Stimulated activated CD8-positive, alpha-beta memory T cell treated with anti-CD3 and anti-CD28 coated beads, Interleukin-7, amount 100 ng/mL, for 1 hour (primary cell): ENCODE results near the gene MICAL3.
"Not testable (repeated sequence)": the region's sequence is repeated elsewhere in the genome, so short reads cannot be mapped to it uniquely, and the experiment has no call there.

Experiments used
- DNase-seq, 2 donors: peaks; one replicate each; pipeline ENCODE4 v3.0.0-alpha.2; 2020; ENCODE audit warnings: low read depth in 2 of 2

Gene MICAL3

GRCh38 chr22:17891481-17892167 is 132.7 kb downstream of the MICAL3 start:
- no peak for DNase-seq

GRCh38 chr22:17890892-17891291 is 133.5 kb downstream of the MICAL3 start:
- DNase-seq = no peak

- no peak for DNase-seq
Measured at GRCh38 chr22:17890245-17890671, 134.1 kb downstream of the MICAL3 start.

- no peak for DNase-seq
Measured at GRCh38 chr22:17888855-17889254, 135.5 kb downstream of the MICAL3 start.

- no peak for DNase-seq
Measured at GRCh38 chr22:17888439-17888838, 135.9 kb downstream of the MICAL3 start.

DNA sequence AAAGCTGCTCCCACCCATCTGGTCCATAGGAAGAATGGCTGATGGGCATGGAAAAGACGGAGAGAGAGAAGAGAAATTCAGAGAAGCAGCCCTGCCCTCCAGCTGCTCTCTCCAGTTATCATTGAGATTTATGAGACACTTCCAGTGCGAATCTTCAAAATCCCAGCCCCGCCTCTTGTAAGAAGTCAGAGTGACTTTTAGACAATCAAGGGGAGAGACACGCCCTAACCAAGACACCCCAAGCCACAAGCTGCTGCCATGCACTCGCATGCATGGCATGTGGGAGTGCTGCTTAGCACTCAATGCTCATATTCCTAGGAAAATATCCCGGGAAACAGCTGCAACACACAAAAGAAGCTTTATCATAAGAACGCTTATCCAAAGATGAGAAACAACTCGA is 139.5 kb downstream of the MICAL3 start:
- no peak for DNase-seq

- DNase-seq = no peak
Measured at GRCh38 chr22:17884084-17884483, 140.3 kb downstream of the MICAL3 start.

DNA sequence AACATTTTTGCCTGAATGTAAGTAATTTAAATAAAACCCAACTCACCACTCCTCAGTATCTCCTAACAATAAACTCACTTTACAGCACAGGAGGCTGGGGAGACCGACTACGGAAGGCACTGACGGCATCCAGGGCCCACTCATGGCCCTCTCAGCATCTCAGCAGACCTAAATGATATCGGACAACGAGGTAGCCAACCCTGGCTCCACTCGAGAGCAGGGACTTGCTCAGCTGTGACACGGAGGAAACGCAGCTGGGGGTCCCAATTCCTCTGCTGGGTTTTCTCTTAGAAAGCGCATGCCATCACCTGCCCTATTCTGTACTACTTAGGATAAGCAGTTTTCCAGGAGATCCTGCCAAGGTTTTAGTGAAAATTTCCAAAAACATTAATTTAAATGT is 141.0 kb downstream of the MICAL3 start:
- DNase-seq = no peak

- DNase-seq = no peak
Measured at GRCh38 chr22:17882727-17883126, 141.6 kb downstream of the MICAL3 start.

DNA sequence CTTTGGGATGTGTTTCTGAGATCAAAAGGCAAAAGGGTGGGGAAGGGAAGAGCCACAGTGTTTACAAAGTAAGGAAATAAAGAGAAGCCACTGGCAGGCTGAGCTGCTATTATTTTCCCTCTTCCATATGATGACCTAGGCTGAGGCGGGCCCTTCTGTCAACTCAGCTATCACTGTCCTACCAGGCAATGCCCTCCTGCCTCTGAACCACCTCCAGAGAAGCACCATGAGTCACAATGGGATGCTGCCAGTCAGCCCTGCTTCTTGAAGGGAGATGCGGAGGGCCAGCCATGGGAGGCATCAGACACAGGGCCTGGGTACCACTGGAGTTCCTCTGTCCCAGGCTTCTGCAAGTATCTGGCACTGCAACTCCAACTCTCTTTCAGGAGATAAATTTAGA is 142.2 kb downstream of the MICAL3 start:
- DNase-seq = no peak

GRCh38 chr22:17881366-17881765 is 143.0 kb downstream of the MICAL3 start:
- DNase-seq = no peak

- DNase-seq = no peak
Measured at GRCh38 chr22:17880468-17880867, 143.9 kb downstream of the MICAL3 start.

GRCh38 chr22:17880020-17880419 is 144.3 kb downstream of the MICAL3 start:
- DNase-seq = no peak

DNA sequence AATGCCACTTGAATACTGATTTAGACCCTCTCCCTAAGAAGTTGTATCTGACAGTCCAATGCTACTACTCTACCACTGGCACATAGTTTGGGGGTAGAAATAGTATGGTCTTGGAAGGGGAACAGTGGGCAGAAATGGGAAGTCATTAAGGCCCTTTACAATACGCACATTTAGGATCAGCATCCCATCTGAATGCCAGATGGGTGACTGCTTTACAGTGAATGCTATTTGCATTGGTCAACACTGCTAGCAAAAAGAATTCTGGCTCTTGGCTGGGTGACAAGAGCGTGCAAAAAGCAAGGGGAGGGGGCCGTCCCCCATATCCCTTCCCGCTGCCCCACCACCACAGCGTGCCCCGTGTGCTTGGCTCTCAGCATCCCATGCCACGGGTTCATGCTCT is 145.4 kb downstream of the MICAL3 start:
- no peak for DNase-seq

DNA sequence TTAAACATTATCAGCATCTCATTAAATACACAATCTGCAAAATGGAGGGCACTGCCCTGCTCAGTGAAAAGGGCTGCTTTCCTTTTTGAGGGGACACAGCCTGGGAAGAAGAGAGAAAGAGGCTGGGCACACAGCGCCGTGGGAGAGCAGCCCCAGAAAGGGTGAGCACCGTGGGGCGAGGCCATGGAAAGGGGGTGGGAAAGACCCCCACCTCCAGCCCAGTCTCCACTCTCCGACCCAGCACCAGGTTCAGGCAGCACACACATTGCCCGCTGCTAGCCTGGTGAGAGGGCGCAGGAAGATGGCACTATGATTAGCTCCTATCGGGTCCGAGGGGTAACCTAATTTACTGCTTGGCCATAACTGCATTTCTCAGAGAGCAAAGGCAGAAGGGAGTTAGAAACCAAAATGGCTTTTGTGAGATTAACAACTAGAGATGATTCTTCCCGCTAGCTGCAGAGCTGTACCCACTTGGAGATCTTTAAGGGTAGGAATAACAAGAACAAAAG is 146.1 kb downstream of the MICAL3 start:
- no peak for DNase-seq

GRCh38 chr22:17876878-17877855 is 147.2 kb downstream of the MICAL3 start:
- DNase-seq = not testable (repeated sequence)

DNA sequence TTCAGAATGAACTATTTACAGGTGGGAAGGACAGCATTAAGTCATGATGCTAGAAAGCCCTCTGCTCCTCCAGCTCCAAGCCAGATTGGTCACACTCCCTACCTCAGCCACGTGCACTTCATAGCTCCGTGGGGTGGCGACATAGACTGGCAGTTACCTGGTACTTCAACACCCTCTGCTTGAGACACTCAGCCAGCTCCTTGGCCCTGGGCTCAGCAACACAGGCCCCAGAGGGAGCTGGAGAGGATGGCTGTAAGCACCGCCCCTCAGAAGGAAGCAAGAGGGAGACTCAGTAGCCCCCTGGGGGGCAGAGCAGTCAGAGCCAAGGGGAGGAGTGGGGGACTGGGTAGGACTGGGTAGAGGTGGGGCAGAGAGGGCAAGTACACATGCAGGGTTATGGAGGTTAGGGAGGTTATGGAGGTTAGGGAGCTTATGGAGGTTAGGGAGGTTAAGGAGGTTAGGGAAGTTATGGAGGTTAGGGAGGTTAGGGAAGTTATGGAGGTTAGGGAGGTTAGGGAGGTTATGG is 148.0 kb downstream of the MICAL3 start:
- DNase-seq = no peak

GRCh38 chr22:17875631-17876030 is 148.7 kb downstream of the MICAL3 start:
- DNase-seq = no peak

- DNase-seq = no peak
Measured at GRCh38 chr22:17875156-17875555, 149.2 kb downstream of the MICAL3 start.

- DNase-seq = no peak
Measured at GRCh38 chr22:17874231-17874905, 150.0 kb downstream of the MICAL3 start.

- DNase-seq = no peak
Measured at GRCh38 chr22:17873804-17874203, 150.6 kb downstream of the MICAL3 start.

GRCh38 chr22:17873116-17873515 is 151.2 kb downstream of the MICAL3 start:
- no peak for DNase-seq
